ENCODE data around the gene CKAP5.

DNA sequence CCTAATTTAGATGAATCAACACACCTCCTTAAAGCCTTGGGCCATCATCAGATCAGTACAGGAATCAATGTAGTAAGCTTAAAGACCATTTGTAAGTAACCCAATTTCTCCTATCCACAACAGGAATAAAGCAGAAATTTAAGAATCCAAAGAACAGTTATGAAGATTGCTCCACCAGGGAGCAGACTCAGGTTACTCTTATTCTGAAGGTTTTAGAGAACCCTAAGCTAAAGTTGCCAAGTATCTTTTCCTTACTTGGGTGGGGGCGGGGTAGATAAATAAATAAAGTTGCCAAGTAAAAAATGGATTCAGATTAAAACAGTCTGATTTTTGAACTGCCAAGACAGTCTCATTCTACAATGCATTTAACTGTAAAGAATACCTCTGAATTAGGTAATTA, 18.1 kb downstream of the CKAP5 start:
- no peak for TF ChIP-seq SMAD3 (CRISPR knock-in tag; IDR thresholded peaks at IDR 0.05; ENCODE audit: borderline replicate concordance)
- no peak for TF ChIP-seq MYBL2 (CRISPR knock-in tag; IDR thresholded peaks at IDR 0.05)
- no peak for TF ChIP-seq SOX15 (CRISPR knock-in tag; IDR thresholded peaks at IDR 0.05)
